T47D (cell line): ENCODE measurements around the gene KLK14.
A peak's percentile ranks its signal among the peaks of the same experiment; 100 is the strongest.

Experiments used
- DNase-seq, 2 experiments: peaks; one replicate each; pipeline versions ENCODE4 v3.0.0 to v3.0.0-alpha.2; 2011 to 2012; ENCODE audit warnings: low read depth in 1 of 2, low spot score in 1 of 2
- JUND ChIP-seq: IDR thresholded peaks from 2 replicates; pipeline ENCODE4 v1.6.1; 2012; ENCODE audit warnings: low read depth
- in situ Hi-C: cut with HindIII; loops from 2 replicates; pipeline ENCODE4 v1.10.0; 2016; ENCODE audit warnings: low sequenced_read_pairs, low pct_unique_long_range_greater_than_20kb

Gene KLK14

GRCh38 chr19:51070334-51071094 lies 12.2 kb downstream of the KLK14 start:
- TF ChIP-seq JUND = no peak
- in situ Hi-C loops = no loop called here
- peak; percentile 32 to 69 for DNase-seq

- peak in 1 of 2 experiments; percentile 70 for DNase-seq
- TF ChIP-seq JUND = no peak
- in situ Hi-C loops = no loop called here
Measured at GRCh38 chr19:51066393-51067186, 16.1 kb downstream of the KLK14 start.

- DNase-seq = no peak
- in situ Hi-C loops = no loop called here
- TF ChIP-seq JUND = no peak
Measured at GRCh38 chr19:51065221-51065960, 17.3 kb downstream of the KLK14 start.

- in situ Hi-C loops = no loop called here
- peak in 1 of 2 experiments; percentile 36 for DNase-seq
- TF ChIP-seq JUND = no peak
Measured at GRCh38 chr19:51064534-51065220, 18.0 kb downstream of the KLK14 start, which contains the start of gene KLK13. Gene KLK13 (minus strand): TSS chr19:51065092. CDS start chr19:51065067, 25 bp downstream.

GRCh38 chr19:51063664-51064063 lies 19.0 kb downstream of the KLK14 start:
- in situ Hi-C loops = no loop called here

GRCh38 chr19:51060973-51061372 lies 21.7 kb downstream of the KLK14 start:
- no peak for DNase-seq
- in situ Hi-C loops = no loop called here
- no peak for TF ChIP-seq JUND

More at GRCh38 chr19:51063664-51064063, 19.0 kb downstream of the KLK14 start:
- DNase-seq = no peak
- no peak for TF ChIP-seq JUND

- no peak for DNase-seq
- TF ChIP-seq JUND = no peak
- in situ Hi-C loops = no loop called here
Measured at GRCh38 chr19:51060336-51060735, 22.4 kb downstream of the KLK14 start.

- no peak for DNase-seq
- in situ Hi-C loops = no loop called here
- no peak for TF ChIP-seq JUND
Measured at GRCh38 chr19:51059715-51060114, 23.0 kb downstream of the KLK14 start.

GRCh38 chr19:51055866-51056265 lies 26.8 kb downstream of the KLK14 start:
- no peak for TF ChIP-seq JUND
- in situ Hi-C loops = no loop called here
- DNase-seq = no peak

- TF ChIP-seq JUND = no peak
- no peak for DNase-seq
- in situ Hi-C loops = no loop called here
Measured at GRCh38 chr19:51047031-51047335, 35.7 kb downstream of the KLK14 start.

GRCh38 chr19:51044327-51044726 lies 38.4 kb downstream of the KLK14 start:
- TF ChIP-seq JUND = peak; percentile 38; the same call in 1 of the 2 replicates
- DNase-seq = peak in 1 of 2 experiments; percentile 89
- in situ Hi-C loops = no loop called here

- TF ChIP-seq JUND = no peak
- peak in 1 of 2 experiments; percentile 38 for DNase-seq
- in situ Hi-C loops = no loop called here
Measured at GRCh38 chr19:51043497-51043896, 39.2 kb downstream of the KLK14 start.
